Neural crest cell (in vitro differentiated cells): Measurements from ENCODE around the gene SLC2A3. TPM values are rescaled to one million over a fixed set of nuclear protein-coding genes. Genes with fewer than 3 reads are reported as not detected.
"Not testable (repeated sequence)": the region's sequence is repeated elsewhere in the genome, so short reads cannot be mapped to it uniquely, and the experiment has no call there.

Experiments used
- DNase-seq: peaks from one replicate; pipeline ENCODE4 v3.0.0; 2021; ENCODE audit warnings: low read depth, mixed read lengths, low spot score
- H3K27ac Mint-ChIP-seq: one replicate; pipeline ENCODE4 v1.8.0; 2021; ENCODE audit warnings: mild to moderate bottlenecking, mixed read lengths; ENCODE audit not compliant: unreplicated experiment
- H3K27me3 Mint-ChIP-seq: 2 replicates; pipeline ENCODE4 v1.8.0; 2021; ENCODE audit warnings: low read depth, mild to moderate bottlenecking, mixed read lengths
- H3K36me3 Mint-ChIP-seq: 2 replicates; pipeline ENCODE4 v1.8.0; 2021; ENCODE audit warnings: low read depth, mild to moderate bottlenecking, mixed read lengths
- H3K4me1 Mint-ChIP-seq: 2 replicates; pipeline ENCODE4 v1.8.0; 2021; ENCODE audit warnings: mixed read lengths
- H3K4me3 Mint-ChIP-seq: one replicate; pipeline ENCODE4 v1.8.0; 2021; ENCODE audit warnings: mild to moderate bottlenecking, mixed read lengths
- H3K9me3 Mint-ChIP-seq: 2 replicates; pipeline ENCODE4 v1.8.0; 2021; ENCODE audit warnings: mixed read lengths
- CTCF ChIP-seq: fragments of 200-600 bp; sonication (generic); conservative IDR thresholded peaks from 2 replicates; pipeline ENCODE4 v1.5.0; 2021; ENCODE audit warnings: antibody characterized with exemption, mild to moderate bottlenecking
- total RNA-seq: library from RNA; stranded (reverse); gene quantifications from 2 replicates; pipeline ENCODE4 v1.2.1, GENCODE V29; 2021

The SLC2A3 gene
- total RNA-seq, 1 donor from 2014 or later: 50.6 TPM

GRCh38 chr12:7927470-7927869 is 8.5 kb downstream of the SLC2A3 start:
- Mint-ChIP-seq H3K4me3 (no peak overlapping the region), H3K27me3 (no peaks in the 10 kb centered on the region), H3K36me3 (peaks cover 12% of the 10 kb centered on the region), H3K27ac (no peak overlapping the region), H3K9me3 (no peaks in the 10 kb centered on the region), H3K4me1 (no peaks in the 10 kb centered on the region)
- TF ChIP-seq CTCF: no peak
- no peak for DNase-seq

- H3K36me3 Mint-ChIP-seq: peaks cover 14% of the 10 kb centered on the region
- not testable (repeated sequence) for H3K4me3 Mint-ChIP-seq, H3K27me3 Mint-ChIP-seq, DNase-seq, H3K27ac Mint-ChIP-seq, H3K4me1 Mint-ChIP-seq, H3K9me3 Mint-ChIP-seq
Observed at GRCh38 chr12:7926068-7926666, 9.8 kb downstream of the SLC2A3 start.

- no peaks in the 10 kb centered on the region for H3K4me1 Mint-ChIP-seq
Observed at GRCh38 chr12:7923241-7924236, 12.4 kb downstream of the SLC2A3 start.

GRCh38 chr12:7921181-7921580 is 14.8 kb downstream of the SLC2A3 start:
- not testable (repeated sequence) for H3K9me3 Mint-ChIP-seq, H3K27me3 Mint-ChIP-seq, H3K27ac Mint-ChIP-seq, H3K4me3 Mint-ChIP-seq, DNase-seq, H3K4me1 Mint-ChIP-seq
- peaks cover 22% of the 10 kb centered on the region for H3K36me3 Mint-ChIP-seq

More at GRCh38 chr12:7923241-7924236, 12.4 kb downstream of the SLC2A3 start:
- H3K27ac Mint-ChIP-seq: peak overlapping the region; percentile 57
- H3K4me3 Mint-ChIP-seq: no peak overlapping the region
- no peak for DNase-seq
- H3K27me3 Mint-ChIP-seq: no peaks in the 10 kb centered on the region
- peaks cover 22% of the 10 kb centered on the region for H3K36me3 Mint-ChIP-seq
- no peaks in the 10 kb centered on the region for H3K9me3 Mint-ChIP-seq
- no peak for TF ChIP-seq CTCF

GRCh38 chr12:7918268-7918590 is 17.8 kb downstream of the SLC2A3 start:
- H3K27ac Mint-ChIP-seq, H3K27me3 Mint-ChIP-seq, H3K9me3 Mint-ChIP-seq, DNase-seq, H3K4me1 Mint-ChIP-seq, H3K4me3 Mint-ChIP-seq: not testable (repeated sequence)
- peaks cover 18% of the 10 kb centered on the region for H3K36me3 Mint-ChIP-seq

GRCh38 chr12:7917392-7918267 is 18.4 kb downstream of the SLC2A3 start:
- Mint-ChIP-seq H3K27ac (peak overlapping the region; percentile 29), H3K4me1 (no peaks in the 10 kb centered on the region), H3K4me3 (no peak overlapping the region), H3K36me3 (peaks cover 18% of the 10 kb centered on the region), H3K27me3 (no peaks in the 10 kb centered on the region), H3K9me3 (no peaks in the 10 kb centered on the region)
- no peak for DNase-seq
- TF ChIP-seq CTCF: no peak
